Vagina (tissue), 2 donors: ENCODE data around the gene COLQ. TPM values are rescaled to one million over a fixed set of nuclear protein-coding genes. Genes with fewer than 3 reads are reported as not detected.

ENCODE experiments used
- DNase-seq, 2 donors: peaks; one replicate each; pipeline ENCODE4 v3.0.0-alpha.2; 2017; ENCODE audit errors: extremely low spot score in 2 of 2
- H3K27ac ChIP-seq: fragments of 200-600 bp; sonication (generic); one replicate; pipeline ENCODE4 v1.5.1; 2019
- H3K27me3 ChIP-seq: fragments of 200-600 bp; sonication (generic); one replicate; pipeline ENCODE4 v1.5.1; 2019
- H3K36me3 ChIP-seq, 2 donors: fragments of 200-600 bp; sonication (generic); one replicate each; pipeline ENCODE4 v1.5.1; 2017 to 2019
- H3K4me1 ChIP-seq: fragments of 200-600 bp; sonication (generic); one replicate; pipeline ENCODE4 v1.5.1; 2019
- H3K4me3 ChIP-seq, 2 donors: fragments of 200-600 bp; sonication (generic); 1 replicate in 1 of 2; 2 replicates in 1 of 2; pipeline ENCODE4 v1.5.1; 2016 to 2019
- H3K9me3 ChIP-seq: fragments of 200-600 bp; sonication (generic); one replicate; pipeline ENCODE4 v1.5.1; 2019
- POLR2A ChIP-seq, 2 donors: fragments of 450-650 bp; IDR thresholded peaks; one replicate each; pipeline ENCODE4 v1.6.1; 2017; ENCODE audit warnings: antibody characterized with exemption in 2 of 2, mild to moderate bottlenecking in 2 of 2, moderate library complexity in 2 of 2
- POLR2AphosphoS5 ChIP-seq, 2 donors: sonication (generic); formaldehyde crosslinking; IDR thresholded peaks; one replicate each; pipeline ENCODE4 v1.9.0; 2017; ENCODE audit warnings: antibody characterized with exemption in 2 of 2, mild to moderate bottlenecking in 2 of 2, low read depth in 1 of 2; ENCODE audit not compliant: insufficient read depth in 1 of 2
- intact Hi-C: fragments of 100-400 bp; cut with DNase I; formaldehyde crosslinking; loops from one replicate; pipeline ENCODE4 v1.15.1; 2023
- total RNA-seq: library from RNA; depleted of rRNA; stranded (reverse); fragments of >200 nt; gene quantifications from one replicate; pipeline ENCODE4 v1.2.3, GENCODE V29; 2016
- TF ChIP-seq, protein P1 (sequence below), 3 experiments: fragments of 450-650 bp in 2 of 3; fragments of 200-600 bp in 1 of 3; sonication (generic) in 1 of 3; IDR thresholded peaks; one replicate each; pipeline ENCODE4 v1.5.1; 2017 to 2019; ENCODE audit warnings: antibody characterized with exemption in 3 of 3, mild to moderate bottlenecking in 2 of 3, moderate library complexity in 2 of 3

The COLQ gene
- total RNA-seq, 1 donor from 2014 or later, result 12.8 TPM

DNA sequence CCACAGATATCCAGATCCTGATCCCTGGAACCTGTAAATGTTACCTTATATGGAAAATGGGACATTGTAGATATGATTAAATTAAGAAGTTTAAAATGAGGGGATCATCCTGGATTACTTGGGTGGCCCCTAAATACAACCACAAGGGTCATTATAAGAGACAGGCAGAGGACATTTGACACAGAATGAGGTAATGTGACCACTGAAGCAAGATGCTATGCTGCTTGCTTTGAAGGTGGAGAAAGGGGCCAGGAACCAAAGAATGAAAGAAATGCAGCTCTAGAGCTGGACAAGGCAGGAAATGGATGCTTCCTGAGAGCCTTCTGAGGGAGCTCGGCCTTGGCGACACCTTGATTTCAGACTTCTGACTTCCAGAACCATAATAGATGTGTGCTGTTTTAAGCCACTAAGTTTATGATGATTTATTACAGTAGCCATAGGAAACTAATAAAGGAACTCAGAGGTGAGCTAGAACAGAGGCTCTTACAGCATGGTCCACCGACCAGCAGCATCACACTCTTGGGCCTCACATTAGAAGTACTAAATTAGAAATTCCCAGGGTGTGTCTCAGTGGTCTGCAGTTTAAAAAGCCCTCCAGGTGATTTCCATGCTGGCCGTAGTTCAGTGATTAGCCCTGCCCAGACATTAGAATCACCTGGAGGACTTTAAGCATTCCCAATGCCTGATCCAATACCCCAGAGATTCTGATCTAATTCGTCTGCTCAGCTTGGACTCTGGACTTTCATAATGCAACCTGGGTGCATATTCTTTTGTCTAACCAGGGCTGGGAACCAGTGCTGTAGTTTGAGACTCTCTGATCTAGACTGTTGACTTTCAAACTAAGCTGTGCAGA, 7.5 kb downstream of the COLQ start:
- Histone ChIP-seq H3K4me3 (no peak overlapping the region), H3K36me3 (no peaks in the 10 kb centered on the region), H3K27me3 (no peaks in the 10 kb centered on the region), H3K9me3 (no peaks in the 10 kb centered on the region), H3K4me1 (peaks cover 5% of the 10 kb centered on the region), H3K27ac (no peak overlapping the region)
- no peak for TF ChIP-seq POLR2AphosphoS5 (IDR thresholded peaks at IDR 0.05; ENCODE audit: insufficient read depth in 1 of 2, low read depth in 1 of 2)
- no peak for TF ChIP-seq POLR2A (IDR thresholded peaks at IDR 0.05)
- TF ChIP-seq, protein P1, sequence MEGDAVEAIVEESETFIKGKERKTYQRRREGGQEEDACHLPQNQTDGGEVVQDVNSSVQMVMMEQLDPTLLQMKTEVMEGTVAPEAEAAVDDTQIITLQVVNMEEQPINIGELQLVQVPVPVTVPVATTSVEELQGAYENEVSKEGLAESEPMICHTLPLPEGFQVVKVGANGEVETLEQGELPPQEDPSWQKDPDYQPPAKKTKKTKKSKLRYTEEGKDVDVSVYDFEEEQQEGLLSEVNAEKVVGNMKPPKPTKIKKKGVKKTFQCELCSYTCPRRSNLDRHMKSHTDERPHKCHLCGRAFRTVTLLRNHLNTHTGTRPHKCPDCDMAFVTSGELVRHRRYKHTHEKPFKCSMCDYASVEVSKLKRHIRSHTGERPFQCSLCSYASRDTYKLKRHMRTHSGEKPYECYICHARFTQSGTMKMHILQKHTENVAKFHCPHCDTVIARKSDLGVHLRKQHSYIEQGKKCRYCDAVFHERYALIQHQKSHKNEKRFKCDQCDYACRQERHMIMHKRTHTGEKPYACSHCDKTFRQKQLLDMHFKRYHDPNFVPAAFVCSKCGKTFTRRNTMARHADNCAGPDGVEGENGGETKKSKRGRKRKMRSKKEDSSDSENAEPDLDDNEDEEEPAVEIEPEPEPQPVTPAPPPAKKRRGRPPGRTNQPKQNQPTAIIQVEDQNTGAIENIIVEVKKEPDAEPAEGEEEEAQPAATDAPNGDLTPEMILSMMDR (IDR thresholded peaks at IDR 0.05), result no peak
- intact Hi-C loops, result loop anchor here (5.0 kb wide), 1 partner anchor 62 kb away; no protein-coding TSS in a partner anchor
- DNase-seq, result no peak

DNA sequence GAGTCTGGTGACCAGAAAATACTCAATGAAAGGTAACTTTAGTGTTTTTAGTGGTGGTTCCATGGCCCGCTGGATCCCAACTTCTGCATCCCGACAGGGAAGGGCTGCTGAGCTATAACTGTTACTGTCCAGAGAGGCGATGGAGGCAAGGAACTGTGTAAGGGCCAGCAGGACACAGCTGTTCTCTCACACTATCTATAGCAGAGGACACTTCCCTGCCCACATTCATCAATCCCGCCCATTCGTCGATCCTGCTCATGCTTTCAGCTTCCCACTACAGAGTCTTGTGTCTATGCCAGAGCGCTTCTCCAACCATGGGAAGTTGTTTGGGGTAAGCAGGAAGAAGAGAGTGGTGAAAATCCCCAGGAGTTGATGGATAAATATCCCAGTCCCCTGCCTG, 8.4 kb downstream of the COLQ start:
- intact Hi-C loops, result loop anchor here (5.0 kb wide), 1 partner anchor 61 kb away; no protein-coding TSS in a partner anchor
- Histone ChIP-seq H3K27ac (no peak overlapping the region), H3K9me3 (no peaks in the 10 kb centered on the region), H3K27me3 (no peaks in the 10 kb centered on the region), H3K4me3 (no peak overlapping the region), H3K36me3 (no peaks in the 10 kb centered on the region), H3K4me1 (peaks cover 5% of the 10 kb centered on the region)
- TF ChIP-seq POLR2A (IDR thresholded peaks at IDR 0.05) (no peak), POLR2AphosphoS5 (IDR thresholded peaks at IDR 0.05; ENCODE audit: insufficient read depth in 1 of 2, low read depth in 1 of 2) (no peak)
- TF ChIP-seq, protein P1 (IDR thresholded peaks at IDR 0.05), result no peak
- no peak for DNase-seq

DNA sequence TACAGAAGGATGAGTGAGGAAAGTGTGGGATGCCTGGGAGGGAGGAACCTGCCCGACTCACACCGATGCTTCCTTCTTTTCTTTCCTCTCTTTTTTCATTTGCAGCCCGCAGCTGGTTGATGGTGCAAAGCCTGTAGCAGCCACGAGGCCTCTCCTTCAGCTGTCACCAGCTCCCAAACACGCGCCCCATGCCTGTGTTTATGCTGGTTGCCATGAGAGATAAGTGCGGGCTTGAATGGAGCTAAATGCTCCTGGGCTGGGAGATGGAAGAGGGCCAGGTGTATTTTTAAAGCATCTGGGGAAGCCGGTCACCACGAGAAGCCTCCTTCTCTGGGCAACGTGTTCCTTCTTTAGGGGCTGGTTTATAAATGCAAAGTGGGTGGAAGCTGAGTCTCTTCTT, 9.3 kb downstream of the COLQ start:
- DNase-seq, result no peak

DNA sequence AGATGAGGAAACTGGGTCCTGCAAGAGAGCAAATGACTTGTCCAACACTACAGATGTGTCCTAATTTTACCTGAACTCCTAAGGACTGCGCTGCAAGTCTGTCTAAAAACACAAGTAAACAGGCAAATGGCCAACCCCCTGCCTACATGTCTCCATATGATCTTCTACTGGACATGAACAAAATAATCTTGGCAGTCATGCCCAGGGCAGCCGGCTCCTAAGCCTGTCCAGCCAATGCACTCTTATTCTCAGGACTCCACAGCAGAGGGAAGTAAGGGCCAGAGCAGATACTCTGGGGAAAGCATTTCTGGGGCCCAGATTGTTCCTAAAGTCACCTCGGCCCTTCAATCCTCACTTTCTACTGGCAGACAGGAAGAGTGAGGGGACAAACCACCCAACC, 10.3 kb downstream of the COLQ start:
- Histone ChIP-seq H3K36me3 (no peaks in the 10 kb centered on the region), H3K27me3 (no peaks in the 10 kb centered on the region), H3K4me1 (peaks cover 5% of the 10 kb centered on the region), H3K9me3 (no peaks in the 10 kb centered on the region), H3K4me3 (no peak overlapping the region), H3K27ac (no peak overlapping the region)
- TF ChIP-seq, protein P1 (IDR thresholded peaks at IDR 0.05), result no peak
- TF ChIP-seq POLR2A (IDR thresholded peaks at IDR 0.05), result no peak
- no peak for TF ChIP-seq POLR2AphosphoS5 (IDR thresholded peaks at IDR 0.05; ENCODE audit: insufficient read depth in 1 of 2, low read depth in 1 of 2)
- DNase-seq, result no peak
- intact Hi-C loops, result loop anchor here (5.0 kb wide), 1 partner anchor 59 kb away; no protein-coding TSS in a partner anchor

More for the DNA sequence above, 9.3 kb downstream of the COLQ start:
- Histone ChIP-seq H3K27me3 (no peaks in the 10 kb centered on the region), H3K9me3 (no peaks in the 10 kb centered on the region), H3K36me3 (no peaks in the 10 kb centered on the region), H3K27ac (no peak overlapping the region), H3K4me3 (no peak overlapping the region), H3K4me1 (peaks cover 5% of the 10 kb centered on the region)
- intact Hi-C loops, result loop anchor here (5.0 kb wide), 1 partner anchor 60 kb away; no protein-coding TSS in a partner anchor
- TF ChIP-seq POLR2AphosphoS5 (IDR thresholded peaks at IDR 0.05; ENCODE audit: insufficient read depth in 1 of 2, low read depth in 1 of 2), result no peak
- no peak for TF ChIP-seq POLR2A (IDR thresholded peaks at IDR 0.05)
- TF ChIP-seq, protein P1 (IDR thresholded peaks at IDR 0.05), result no peak

DNA sequence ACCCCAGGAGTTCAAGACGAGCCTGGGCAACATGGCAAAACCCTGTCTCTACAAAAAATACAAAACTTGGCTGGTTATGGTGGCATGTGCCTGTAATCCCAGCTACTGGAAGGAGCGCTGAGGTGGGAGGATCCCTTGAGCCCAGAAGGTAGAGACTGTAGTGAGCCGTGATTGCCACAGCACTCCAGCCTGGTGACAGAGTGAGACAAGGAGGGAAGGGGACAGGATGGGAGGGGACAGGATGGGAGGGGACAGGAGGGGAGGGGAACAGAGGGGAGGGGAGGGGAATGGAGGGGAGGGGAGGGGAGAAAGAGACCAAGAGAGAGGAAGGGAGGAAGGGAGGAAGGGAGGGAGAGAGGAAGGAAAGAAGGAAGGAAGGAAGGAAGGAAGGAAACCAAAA, 11.0 kb downstream of the COLQ start:
- intact Hi-C loops, result loop anchor here (5.0 kb wide), 1 partner anchor 58 kb away; no protein-coding TSS in a partner anchor
- Histone ChIP-seq H3K9me3 (no peaks in the 10 kb centered on the region), H3K4me1 (peaks cover 5% of the 10 kb centered on the region), H3K4me3 (no peak overlapping the region), H3K27me3 (no peaks in the 10 kb centered on the region), H3K27ac (no peak overlapping the region), H3K36me3 (no peaks in the 10 kb centered on the region)
- TF ChIP-seq, protein P1 (IDR thresholded peaks at IDR 0.05), result no peak
- TF ChIP-seq POLR2AphosphoS5 (IDR thresholded peaks at IDR 0.05; ENCODE audit: insufficient read depth in 1 of 2, low read depth in 1 of 2), result no peak
- TF ChIP-seq POLR2A (IDR thresholded peaks at IDR 0.05), result no peak
- no peak for DNase-seq
